ENCODE data around the gene HK3.

HK3 gene

DNA sequence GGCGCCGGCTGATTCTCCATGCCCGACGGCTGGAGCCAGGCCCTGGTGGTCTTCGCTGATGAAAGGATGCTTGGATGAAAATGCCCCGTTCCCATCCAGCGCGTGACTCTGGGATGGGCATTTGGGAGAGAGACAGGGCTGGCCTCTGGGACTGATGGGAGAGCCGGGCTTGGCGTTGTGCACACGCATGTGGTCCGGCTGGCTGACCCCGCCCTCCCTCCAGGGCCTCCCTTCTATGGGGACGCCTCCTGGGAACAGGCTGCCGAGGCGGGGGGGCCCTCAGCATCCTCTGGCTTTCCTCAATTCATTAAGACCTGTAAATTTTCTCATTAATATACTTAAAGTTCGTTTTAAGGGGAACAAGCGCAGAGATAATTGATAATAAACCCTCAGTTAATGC, 52.0 kb downstream of the HK3 start:
- TF ChIP-seq, protein P1, sequence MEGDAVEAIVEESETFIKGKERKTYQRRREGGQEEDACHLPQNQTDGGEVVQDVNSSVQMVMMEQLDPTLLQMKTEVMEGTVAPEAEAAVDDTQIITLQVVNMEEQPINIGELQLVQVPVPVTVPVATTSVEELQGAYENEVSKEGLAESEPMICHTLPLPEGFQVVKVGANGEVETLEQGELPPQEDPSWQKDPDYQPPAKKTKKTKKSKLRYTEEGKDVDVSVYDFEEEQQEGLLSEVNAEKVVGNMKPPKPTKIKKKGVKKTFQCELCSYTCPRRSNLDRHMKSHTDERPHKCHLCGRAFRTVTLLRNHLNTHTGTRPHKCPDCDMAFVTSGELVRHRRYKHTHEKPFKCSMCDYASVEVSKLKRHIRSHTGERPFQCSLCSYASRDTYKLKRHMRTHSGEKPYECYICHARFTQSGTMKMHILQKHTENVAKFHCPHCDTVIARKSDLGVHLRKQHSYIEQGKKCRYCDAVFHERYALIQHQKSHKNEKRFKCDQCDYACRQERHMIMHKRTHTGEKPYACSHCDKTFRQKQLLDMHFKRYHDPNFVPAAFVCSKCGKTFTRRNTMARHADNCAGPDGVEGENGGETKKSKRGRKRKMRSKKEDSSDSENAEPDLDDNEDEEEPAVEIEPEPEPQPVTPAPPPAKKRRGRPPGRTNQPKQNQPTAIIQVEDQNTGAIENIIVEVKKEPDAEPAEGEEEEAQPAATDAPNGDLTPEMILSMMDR (IDR thresholded peaks at IDR 0.05): no peak
- Histone ChIP-seq H3K4me1 (ENCODE audit: control insufficient read depth in 1 of 2, insufficient read depth in 1 of 2, low read depth in 1 of 2, low read length in 1 of 2) (no peaks in the 10 kb centered on the region), H3K36me3 (no peaks in the 10 kb centered on the region), H3K4me3 (ENCODE audit: low read depth in 1 of 2, low read length in 1 of 2) (no peak overlapping the region), H3K27ac (no peak overlapping the region), H3K9me3 (no peaks in the 10 kb centered on the region), H3K27me3 (peaks cover 86% of the 10 kb centered on the region)

DNA sequence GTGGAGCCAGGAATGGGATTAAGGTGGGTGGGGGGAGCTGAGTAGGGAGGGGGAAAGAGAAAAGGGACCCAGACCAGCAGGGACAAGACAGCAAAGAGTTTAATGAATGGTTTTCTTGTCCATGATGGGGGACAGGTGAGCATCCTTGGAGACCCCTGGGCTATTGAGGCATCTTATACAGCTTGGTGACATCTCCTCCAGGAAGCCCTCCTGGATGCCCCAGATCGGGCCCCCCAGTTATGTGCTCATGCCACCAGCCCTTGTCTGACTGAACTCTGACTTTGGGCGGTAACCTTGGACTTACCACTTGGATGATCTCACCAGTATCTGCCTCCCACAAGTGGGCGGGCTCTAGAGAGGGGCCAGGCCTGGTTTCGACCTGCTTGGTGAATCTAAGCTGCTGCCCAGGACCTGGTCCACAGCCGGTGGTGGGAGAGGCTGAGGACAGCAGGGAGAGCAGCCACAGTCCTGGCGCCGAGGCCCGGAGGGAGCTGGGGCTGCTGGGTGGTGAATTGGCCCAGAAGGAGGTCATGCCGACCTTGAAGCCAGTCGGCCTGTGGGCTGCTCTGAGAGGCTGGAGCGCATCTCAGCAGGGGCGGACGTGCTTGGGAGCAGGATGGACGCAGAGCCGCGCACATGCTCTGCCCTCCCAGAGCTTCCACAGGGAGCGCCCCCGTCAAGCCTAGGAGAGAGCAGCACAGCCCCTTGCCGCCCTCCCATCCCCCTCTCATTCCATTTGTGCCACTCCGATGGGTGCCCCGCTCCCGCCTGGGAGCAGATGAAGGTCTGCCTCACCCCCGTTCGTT, 52.6 kb downstream of the HK3 start:
- H3K4me1 ChIP-seq (ENCODE audit: control insufficient read depth in 1 of 2, insufficient read depth in 1 of 2, low read depth in 1 of 2, low read length in 1 of 2): no peaks in the 10 kb centered on the region
- H3K27me3 ChIP-seq: peaks cover 88% of the 10 kb centered on the region
- no peaks in the 10 kb centered on the region for H3K9me3 ChIP-seq
- H3K36me3 ChIP-seq: no peaks in the 10 kb centered on the region
- TF ChIP-seq, protein P1 (IDR thresholded peaks at IDR 0.05): no peak
- H3K27ac ChIP-seq: no peak overlapping the region
- H3K4me3 ChIP-seq (ENCODE audit: low read depth in 1 of 2, low read length in 1 of 2): no peak overlapping the region

DNA sequence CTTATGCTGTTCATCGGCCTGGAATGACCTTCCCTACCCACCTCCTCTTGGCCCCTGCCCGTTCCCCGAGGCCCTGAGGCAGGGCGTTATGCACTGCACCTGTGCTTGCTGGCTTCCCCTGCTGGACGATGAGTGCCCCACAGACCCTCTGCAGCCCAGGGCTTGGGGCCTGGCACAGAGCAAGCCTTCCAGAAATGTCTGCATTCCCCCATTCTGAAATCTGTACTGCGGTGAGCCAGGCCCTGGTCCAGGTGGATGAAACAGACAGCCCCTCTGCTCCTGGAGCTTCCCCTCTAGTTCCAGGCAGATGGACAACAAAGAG, 53.8 kb downstream of the HK3 start:
- Histone ChIP-seq H3K36me3 (no peaks in the 10 kb centered on the region), H3K9me3 (no peaks in the 10 kb centered on the region), H3K4me3 (ENCODE audit: low read depth in 1 of 2, low read length in 1 of 2) (no peak overlapping the region), H3K4me1 (ENCODE audit: control insufficient read depth in 1 of 2, insufficient read depth in 1 of 2, low read depth in 1 of 2, low read length in 1 of 2) (no peaks in the 10 kb centered on the region), H3K27ac (no peak overlapping the region), H3K27me3 (peaks cover 88% of the 10 kb centered on the region)
- TF ChIP-seq, protein P1 (IDR thresholded peaks at IDR 0.05): no peak

DNA sequence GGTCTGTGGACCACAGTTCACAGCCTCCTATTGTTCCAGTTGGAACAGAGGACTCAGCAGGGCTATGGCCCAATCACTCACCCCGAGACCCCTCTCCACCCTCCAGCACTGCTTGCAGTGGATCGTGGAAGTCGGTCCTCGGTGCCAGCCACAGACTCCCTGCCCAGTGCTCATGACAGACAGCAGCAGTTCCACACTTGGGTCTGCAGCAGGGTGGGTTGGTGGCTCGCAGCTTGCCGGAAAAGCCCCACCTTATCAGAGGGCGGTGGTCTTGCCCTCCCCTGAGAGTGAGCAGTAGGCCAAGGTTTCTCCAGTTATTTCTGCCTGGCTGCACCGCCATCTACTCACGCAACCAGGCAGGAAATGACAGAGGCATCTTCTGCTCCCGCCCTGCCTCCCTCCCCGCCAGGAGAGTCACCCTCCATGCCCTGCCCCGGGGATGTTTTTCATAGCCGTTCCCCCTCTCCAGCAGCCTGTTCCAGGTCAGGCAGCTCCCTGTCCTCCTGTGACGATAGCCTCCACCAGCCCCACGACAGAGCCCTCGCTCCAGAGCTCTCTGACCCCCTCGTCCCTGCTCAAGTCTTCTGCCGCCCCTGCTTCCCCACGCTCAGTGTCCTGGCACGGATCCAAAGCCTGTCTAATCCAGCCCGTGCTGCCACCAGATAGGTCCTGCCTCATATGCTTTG, 54.3 kb downstream of the HK3 start:
- peaks cover 88% of the 10 kb centered on the region for H3K27me3 ChIP-seq
- no peak overlapping the region for H3K27ac ChIP-seq
- no peaks in the 10 kb centered on the region for H3K9me3 ChIP-seq
- H3K36me3 ChIP-seq: no peaks in the 10 kb centered on the region
- TF ChIP-seq, protein P1 (IDR thresholded peaks at IDR 0.05): no peak
- no peaks in the 10 kb centered on the region for H3K4me1 ChIP-seq (ENCODE audit: control insufficient read depth in 1 of 2, insufficient read depth in 1 of 2, low read depth in 1 of 2, low read length in 1 of 2)
- no peak overlapping the region for H3K4me3 ChIP-seq (ENCODE audit: low read depth in 1 of 2, low read length in 1 of 2)

DNA sequence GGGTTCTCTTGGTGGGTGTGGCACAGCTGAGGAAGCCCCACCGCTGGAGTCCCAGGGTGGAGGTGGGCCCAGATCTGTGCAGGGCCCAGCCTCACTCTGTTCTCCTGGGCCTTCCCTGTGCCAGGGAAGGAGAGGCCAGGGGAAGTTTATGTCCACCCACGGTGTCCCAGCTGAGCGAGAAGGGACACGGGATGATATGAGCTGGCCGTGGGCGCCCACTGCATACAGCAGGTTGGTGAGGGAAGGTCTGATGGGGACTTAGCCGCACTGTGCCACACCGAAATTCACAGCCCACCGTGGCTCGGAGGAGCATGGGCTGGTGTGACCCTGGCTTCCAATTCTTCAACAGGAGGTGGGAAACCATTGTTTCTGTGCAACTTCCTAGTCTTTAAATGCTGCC, 54.9 kb downstream of the HK3 start:
- H3K36me3 ChIP-seq: no peaks in the 10 kb centered on the region
- H3K4me3 ChIP-seq (ENCODE audit: low read depth in 1 of 2, low read length in 1 of 2): no peak overlapping the region
- H3K27ac ChIP-seq: no peak overlapping the region
- TF ChIP-seq, protein P1 (IDR thresholded peaks at IDR 0.05): no peak
- H3K27me3 ChIP-seq: peaks cover 90% of the 10 kb centered on the region
- no peaks in the 10 kb centered on the region for H3K4me1 ChIP-seq (ENCODE audit: control insufficient read depth in 1 of 2, insufficient read depth in 1 of 2, low read depth in 1 of 2, low read length in 1 of 2)
- no peaks in the 10 kb centered on the region for H3K9me3 ChIP-seq
